ENCODE data around the gene BLM. TPM values are rescaled to one million over a fixed set of nuclear protein-coding genes. Genes with fewer than 3 reads are reported as not detected.
"Not testable (repeated sequence)": the region's sequence is repeated elsewhere in the genome, so short reads cannot be mapped to it uniquely, and the experiment has no call there.

Gene BLM
- total RNA-seq, 2 experiments from 2014 or later = 46.4 to 47.1 TPM

GRCh38 chr15:90812958-90813265 lies 95.8 kb downstream of the BLM start:
- ChIA-PET CTCF (interaction anchor here (1.4 kb wide), 1 partner anchor 73 kb away, joined by 5 read pairs; no protein-coding TSS in a partner anchor), POLR2A (no interaction called here)

- CTCF ChIA-PET = interaction anchor here (1.1 to 1.4 kb wide), 2 partner anchors 51 to 72 kb away, joined by 3 to 5 read pairs; no protein-coding TSS in a partner anchor
- POLR2A ChIA-PET = interaction anchor here (1.7 kb wide), 1 partner anchor 16 kb away, joined by 7 read pairs; no protein-coding TSS in a partner anchor
Measured at GRCh38 chr15:90813796-90814190, 96.6 kb downstream of the BLM start.

GRCh38 chr15:90814191-90814821 lies 97.2 kb downstream of the BLM start:
- POLR2A ChIA-PET = interaction anchor here (1.7 kb wide), 1 partner anchor 16 kb away, joined by 7 read pairs; no protein-coding TSS in a partner anchor
- CTCF ChIA-PET = interaction anchor here (1.1 to 2.2 kb wide), 3 partner anchors 51 to 72 kb away, joined by 3 to 9 read pairs (median 5); no protein-coding TSS in a partner anchor

GRCh38 chr15:90816401-90817116 lies 99.4 kb downstream of the BLM start:
- CTCF ChIA-PET = interaction anchor here (1.1 to 3.2 kb wide), 4 partner anchors 11 to 118 kb away, joined by 3 to 9 read pairs (median 6); no protein-coding TSS in a partner anchor
- POLR2A ChIA-PET = no interaction called here

GRCh38 chr15:90817117-90818057 lies 100.2 kb downstream of the BLM start:
- ChIA-PET CTCF (interaction anchor here (0.7 to 3.2 kb wide), 5 partner anchors 10 to 117 kb away, joined by 3 to 9 read pairs (median 3); no protein-coding TSS in a partner anchor), POLR2A (no interaction called here)

- CTCF ChIA-PET = interaction anchor here (0.7 to 3.2 kb wide), 3 partner anchors 9 to 33 kb away, joined by 3 to 9 read pairs (median 3); no protein-coding TSS in a partner anchor
Measured at GRCh38 chr15:90818251-90819210, 101.4 kb downstream of the BLM start.

GRCh38 chr15:90819390-90819789 lies 102.2 kb downstream of the BLM start:
- ChIA-PET CTCF (interaction anchor here (3.2 kb wide), 1 partner anchor 8 kb away, joined by 9 read pairs; no protein-coding TSS in a partner anchor), POLR2A (no interaction called here)

More at GRCh38 chr15:90818251-90819210, 101.4 kb downstream of the BLM start:
- POLR2A ChIA-PET = interaction anchor here (0.5 to 0.9 kb wide), 2 partner anchors 19 to 32 kb away, joined by 3 read pairs; no protein-coding TSS in a partner anchor

- POLR2A ChIA-PET = no interaction called here
- CTCF ChIA-PET = no interaction called here
Measured at GRCh38 chr15:90819850-90820249, 102.7 kb downstream of the BLM start.

GRCh38 chr15:90820481-90820880 lies 103.3 kb downstream of the BLM start:
- POLR2A ChIA-PET = no interaction called here
- CTCF ChIA-PET = no interaction called here

- CTCF ChIA-PET = interaction anchor here (1.0 to 1.6 kb wide), 2 partner anchors 28 to 45 kb away, joined by 3 to 4 read pairs; no protein-coding TSS in a partner anchor
- POLR2A ChIA-PET = no interaction called here
Measured at GRCh38 chr15:90822204-90822955, 105.2 kb downstream of the BLM start.

- ChIA-PET CTCF (interaction anchor here (0.6 to 1.0 kb wide), 2 partner anchors 44 to 315 kb away, joined by 4 to 6 read pairs; no protein-coding TSS in a partner anchor), POLR2A (interaction anchor here (0.7 kb wide), 1 partner anchor 456 kb away, joined by 8 read pairs; no protein-coding TSS in a partner anchor)
Measured at GRCh38 chr15:90823455-90823974, 106.4 kb downstream of the BLM start.

- POLR2A ChIA-PET = not testable (repeated sequence)
- CTCF ChIA-PET = interaction anchor here (1.4 kb wide), 1 partner anchor 25 kb away, joined by 3 read pairs; no protein-coding TSS in a partner anchor
Measured at GRCh38 chr15:90825115-90825899, 108.2 kb downstream of the BLM start.

GRCh38 chr15:90826206-90826885 lies 109.2 kb downstream of the BLM start:
- ChIA-PET POLR2A (interaction anchor here (0.6 kb wide), 1 partner anchor 54 kb away, joined by 8 read pairs; no protein-coding TSS in a partner anchor), CTCF (interaction anchor here (1.3 to 2.3 kb wide), 3 partner anchors 8 to 26 kb away, joined by 3 to 9 read pairs (median 4); no protein-coding TSS in a partner anchor)

- POLR2A ChIA-PET = interaction anchor here (0.7 kb wide), 1 partner anchor 30 kb away, joined by 3 read pairs; no protein-coding TSS in a partner anchor
Measured at GRCh38 chr15:90826886-90827435, 109.8 kb downstream of the BLM start.

GRCh38 chr15:90828111-90828510 lies 111.0 kb downstream of the BLM start:
- CTCF ChIA-PET = interaction anchor here (0.6 to 2.3 kb wide), 3 partner anchors 10 to 58 kb away, joined by 4 to 9 read pairs (median 7); no protein-coding TSS in a partner anchor
- POLR2A ChIA-PET = no interaction called here

More at GRCh38 chr15:90826886-90827435, 109.8 kb downstream of the BLM start:
- CTCF ChIA-PET = interaction anchor here (1.3 to 2.3 kb wide), 3 partner anchors 9 to 59 kb away, joined by 4 to 9 read pairs (median 4); no protein-coding TSS in a partner anchor

Data from activated CD8-positive, alpha-beta memory T cell treated with anti-CD3 and anti-CD28 coated beads for 36 hours (primary cell).